WTC11 (cell line): ENCODE results near the gene SRPX. TPM values are rescaled to one million over a fixed set of nuclear protein-coding genes. Genes with fewer than 3 reads are reported as not detected.

ENCODE experiments used
- ATAC-seq: fragments of 200-7000 bp; cut with Tn5 transposase; 2 replicates; pipeline ENCODE4 v1.10.0; 2021; ENCODE audit warnings: mild to moderate bottlenecking, moderate library complexity
- CTCF ChIA-PET: fragments of 300-600 bp; sonication (Branson Sonifier 250); formaldehyde crosslinking; loops from one replicate; lab custom pipeline; 2021; ENCODE audit warnings: antibody characterized with exemption; lab: Charles Lee
- POLR2A ChIA-PET: fragments of 350-600 bp; sonication (Branson Sonifier 250); formaldehyde crosslinking; loops from one replicate; lab custom pipeline; 2021; ENCODE audit warnings: antibody characterized with exemption; lab: Charles Lee
- DNase-seq: peaks from one replicate; pipeline ENCODE4 v3.0.0; 2021; ENCODE audit warnings: low spot score
- H3K27ac Mint-ChIP-seq: 2 replicates; pipeline ENCODE4 v1.8.0; 2021; ENCODE audit warnings: mixed read lengths
- H3K27me3 Mint-ChIP-seq: 2 replicates; pipeline ENCODE4 v1.8.0; 2021; ENCODE audit warnings: low read depth, mild to moderate bottlenecking, moderate library complexity, mixed read lengths
- H3K36me3 Mint-ChIP-seq: 2 replicates; pipeline ENCODE4 v1.8.0; 2021; ENCODE audit warnings: mixed read lengths
- H3K4me1 Mint-ChIP-seq: 2 replicates; pipeline ENCODE4 v1.8.0; 2022; ENCODE audit warnings: mixed read lengths
- H3K4me3 Mint-ChIP-seq: 2 replicates; pipeline ENCODE4 v1.8.0; 2021; ENCODE audit warnings: mild to moderate bottlenecking, moderate library complexity, mixed read lengths
- H3K9me3 Mint-ChIP-seq: 2 replicates; pipeline ENCODE4 v1.8.0; 2021; ENCODE audit warnings: mixed read lengths
- AFF4 ChIP-seq: sonication (generic); formaldehyde crosslinking; IDR thresholded peaks from 2 replicates; pipeline ENCODE4 v1.8.1; 2023; ENCODE audit warnings: mild to moderate bottlenecking, missing genetic modification reagents, borderline replicate concordance
- ATF6 ChIP-seq: sonication (generic); formaldehyde crosslinking; IDR thresholded peaks from 2 replicates; pipeline ENCODE4 v1.8.1; 2023; ENCODE audit warnings: mild to moderate bottlenecking, missing genetic modification reagents
- CBFB ChIP-seq: sonication (generic); formaldehyde crosslinking; IDR thresholded peaks from 2 replicates; pipeline ENCODE4 v1.8.1; 2022; ENCODE audit warnings: mild to moderate bottlenecking, low read depth, missing genetic modification reagents
- CREM ChIP-seq: sonication (generic); formaldehyde crosslinking; IDR thresholded peaks from 2 replicates; pipeline ENCODE4 v1.8.1; 2022; ENCODE audit warnings: mild to moderate bottlenecking, missing genetic modification reagents, moderate library complexity
- ETV6 ChIP-seq: sonication (generic); formaldehyde crosslinking; IDR thresholded peaks from 2 replicates; pipeline ENCODE4 v1.8.1; 2022; ENCODE audit warnings: mild to moderate bottlenecking, missing genetic modification reagents
- FOXP4 ChIP-seq: sonication (generic); formaldehyde crosslinking; IDR thresholded peaks from 2 replicates; pipeline ENCODE4 v1.8.0; 2022; ENCODE audit warnings: mild to moderate bottlenecking, missing genetic modification reagents
- IRF2 ChIP-seq: sonication (generic); formaldehyde crosslinking; IDR thresholded peaks from 2 replicates; pipeline ENCODE4 v1.8.0; 2022; ENCODE audit warnings: low read depth, missing genetic modification reagents, borderline replicate concordance
- MLX ChIP-seq: sonication (generic); formaldehyde crosslinking; IDR thresholded peaks from 2 replicates; pipeline ENCODE4 v1.8.1; 2023; ENCODE audit warnings: mild to moderate bottlenecking, missing genetic modification reagents, moderate library complexity
- NFATC4 ChIP-seq: fragments of 250-450 bp; sonication (Bioruptor Pico); IDR thresholded peaks from 2 replicates; pipeline ENCODE4 v1.9.0; 2021; ENCODE audit warnings: mild to moderate bottlenecking
- NFE2L1 ChIP-seq: sonication (generic); formaldehyde crosslinking; IDR thresholded peaks from 2 replicates; pipeline ENCODE4 v1.8.1; 2023; ENCODE audit warnings: missing genetic modification reagents
- PRRX2 ChIP-seq: fragments of 250-450 bp; sonication (Bioruptor Pico); IDR thresholded peaks from 2 replicates; pipeline ENCODE4 v1.8.0; 2021; ENCODE audit warnings: mild to moderate bottlenecking
- SMAD4 ChIP-seq: sonication (generic); formaldehyde crosslinking; IDR thresholded peaks from 2 replicates; pipeline ENCODE4 v1.8.0; 2022; ENCODE audit warnings: mild to moderate bottlenecking, missing genetic modification reagents
- ZNF263 ChIP-seq: sonication (generic); formaldehyde crosslinking; IDR thresholded peaks from 2 replicates; pipeline ENCODE4 v1.8.1; 2022; ENCODE audit warnings: low read depth, mild to moderate bottlenecking, moderate library complexity, missing genetic modification reagents
- total RNA-seq: library from RNA; stranded (reverse); gene quantifications from 3 replicates; pipeline ENCODE4 v1.2.3, GENCODE V29; 2021
- TF ChIP-seq, protein P1 (sequence below): sonication (generic); formaldehyde crosslinking; IDR thresholded peaks from 2 replicates; pipeline ENCODE4 v1.8.0; 2022; ENCODE audit warnings: mild to moderate bottlenecking, missing genetic modification reagents

SRPX gene
- total RNA-seq, 1 experiment from 2014 or later, result 7.7 TPM

GRCh38 chrX:38112566-38112965 lies 108.1 kb downstream of the SRPX start:
- Mint-ChIP-seq H3K27me3 (no peaks in the 10 kb centered on the region), H3K27ac (no peak overlapping the region)

More at GRCh38 chrX:38112566-38112965, 108.1 kb downstream of the SRPX start:
- H3K36me3 Mint-ChIP-seq, result no peaks in the 10 kb centered on the region
- no peak for DNase-seq
- no peak for ATAC-seq
- ChIA-PET CTCF (no interaction called here), POLR2A (no interaction called here)
- H3K4me3 Mint-ChIP-seq, result no peak overlapping the region
- no peaks in the 10 kb centered on the region for H3K4me1 Mint-ChIP-seq
- TF ChIP-seq FOXP4 (CRISPR knock-in tag) (no peak), PRRX2 (no peak), SMAD4 (CRISPR knock-in tag) (no peak), CBFB (CRISPR knock-in tag) (no peak), ETV6 (CRISPR knock-in tag) (no peak), MLX (CRISPR knock-in tag) (no peak), AFF4 (CRISPR knock-in tag) (no peak), NFE2L1 (CRISPR knock-in tag) (no peak), ZNF263 (CRISPR knock-in tag) (no peak), CREM (CRISPR knock-in tag) (no peak), NFATC4 (CRISPR knock-in tag) (no peak), ATF6 (CRISPR knock-in tag) (no peak), IRF2 (CRISPR knock-in tag) (no peak)
- TF ChIP-seq, protein P1, sequence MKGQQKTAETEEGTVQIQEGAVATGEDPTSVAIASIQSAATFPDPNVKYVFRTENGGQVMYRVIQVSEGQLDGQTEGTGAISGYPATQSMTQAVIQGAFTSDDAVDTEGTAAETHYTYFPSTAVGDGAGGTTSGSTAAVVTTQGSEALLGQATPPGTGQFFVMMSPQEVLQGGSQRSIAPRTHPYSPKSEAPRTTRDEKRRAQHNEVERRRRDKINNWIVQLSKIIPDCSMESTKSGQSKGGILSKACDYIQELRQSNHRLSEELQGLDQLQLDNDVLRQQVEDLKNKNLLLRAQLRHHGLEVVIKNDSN, result no peak
- H3K9me3 Mint-ChIP-seq, result no peaks in the 10 kb centered on the region
